GDM1 (cell line): ENCODE measurements around the gene YIPF3.
"Not testable (repeated sequence)": the region's sequence is repeated elsewhere in the genome, so short reads cannot be mapped to it uniquely, and the experiment has no call there.

ENCODE experiments used
- DNase-seq: peaks from one replicate; lab custom pipeline; 2025; lab: John Stamatoyannopoulos, UW

YIPF3 gene

DNA sequence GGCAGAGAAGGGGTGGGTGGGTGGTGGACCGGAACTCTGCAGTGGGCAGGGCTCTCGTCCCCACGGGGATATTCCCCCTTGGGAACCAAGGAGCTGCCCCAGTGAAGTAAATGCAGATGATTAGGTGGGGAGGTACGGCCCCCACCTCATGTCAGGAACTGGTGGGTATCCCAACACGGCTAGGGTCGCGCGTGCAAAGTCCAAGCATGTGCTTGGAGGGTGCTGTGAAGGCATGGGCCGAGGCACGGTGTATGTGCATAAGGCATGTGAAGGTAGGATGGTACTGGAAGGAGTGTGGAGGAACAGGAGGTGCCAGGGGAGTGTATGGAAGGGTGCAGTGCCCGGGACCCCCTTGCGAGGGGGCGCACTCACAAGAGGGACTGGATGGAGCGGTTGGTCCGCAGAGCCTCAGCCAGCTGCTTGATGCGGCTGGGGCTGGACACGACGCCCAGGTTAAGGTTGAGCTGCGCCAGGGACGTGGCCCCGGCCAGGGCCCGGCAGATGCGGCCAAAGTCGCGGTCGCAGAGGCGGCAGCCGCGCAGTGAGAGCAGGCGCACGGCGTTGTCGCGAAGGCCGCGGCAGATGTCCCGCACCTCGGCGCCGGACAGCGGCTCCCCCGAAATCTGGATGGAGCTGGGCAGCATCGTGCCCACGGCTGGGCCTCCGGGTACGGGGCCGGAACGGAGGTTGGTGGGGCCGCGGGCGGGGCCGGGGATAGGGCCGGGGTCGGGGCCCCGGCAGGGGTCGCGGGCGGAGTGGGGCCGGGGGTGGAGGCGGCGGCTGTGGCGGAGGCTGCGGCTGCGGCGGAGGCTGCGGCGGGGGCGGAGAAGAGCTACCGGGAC lies 7.4 kb downstream of the YIPF3 start:
- DNase-seq: no peak

- DNase-seq: no peak
Measured at GRCh38 chr6:43508481-43509141, 8.1 kb downstream of the YIPF3 start.

DNA sequence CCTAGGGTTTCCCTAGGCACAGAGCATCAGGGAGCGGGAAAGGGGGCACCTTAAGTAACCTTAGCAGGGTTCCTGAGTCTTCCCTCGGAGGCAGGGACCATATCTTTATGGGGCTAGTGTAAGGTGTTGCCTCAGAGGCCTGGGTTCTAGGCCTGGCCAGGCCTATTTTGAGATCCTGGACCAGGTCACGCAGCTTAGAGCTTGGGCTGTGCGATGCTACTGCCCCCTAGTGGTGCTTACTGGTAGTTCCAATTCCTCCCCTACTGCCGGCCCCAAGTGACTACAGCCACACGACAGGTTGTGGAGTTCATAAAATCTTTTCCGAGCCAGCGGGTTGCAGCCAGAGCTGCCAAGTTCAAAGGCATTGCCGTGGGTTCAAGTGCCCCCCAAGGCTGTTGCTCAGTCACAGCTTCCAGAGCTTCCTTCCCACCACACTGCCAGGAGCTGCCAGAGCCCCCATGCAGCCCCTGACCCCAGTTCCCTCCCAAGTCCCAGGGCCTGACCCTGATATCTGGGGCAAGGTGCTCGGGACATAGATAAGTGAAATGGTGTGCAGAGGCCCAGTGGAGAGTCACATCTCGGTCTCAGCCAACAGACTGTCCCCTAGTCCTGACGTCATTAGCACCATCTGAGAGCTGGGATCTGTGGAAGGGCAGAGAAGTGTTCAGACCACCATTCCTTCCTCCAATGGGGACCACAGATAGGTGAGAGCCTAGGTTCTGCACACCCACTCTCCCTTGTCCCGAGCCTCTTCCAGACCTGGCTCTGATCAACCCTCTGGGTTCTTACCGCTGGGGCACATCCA lies 9.9 kb downstream of the YIPF3 start:
- peak; percentile 69 for DNase-seq

DNA sequence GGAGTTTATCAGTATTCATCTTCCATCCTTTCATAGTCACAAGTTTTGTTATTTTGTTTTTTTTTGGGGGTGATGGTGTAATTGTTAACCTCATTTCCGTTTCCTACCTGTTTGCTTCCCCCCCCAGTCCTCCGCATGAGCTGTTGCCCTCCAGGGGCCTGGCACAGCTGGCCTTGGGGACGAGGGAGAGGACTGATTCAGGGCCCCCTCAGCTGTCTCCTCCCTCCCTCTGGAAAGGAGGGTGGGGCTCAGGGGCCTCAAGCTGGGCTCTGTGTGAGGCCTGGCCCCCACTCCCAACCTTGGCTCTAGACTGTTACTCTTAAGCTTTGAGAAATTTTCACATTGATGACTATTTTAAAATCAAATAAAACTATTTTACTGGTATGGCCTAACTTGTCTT lies 10.6 kb downstream of the YIPF3 start:
- no peak for DNase-seq

DNA sequence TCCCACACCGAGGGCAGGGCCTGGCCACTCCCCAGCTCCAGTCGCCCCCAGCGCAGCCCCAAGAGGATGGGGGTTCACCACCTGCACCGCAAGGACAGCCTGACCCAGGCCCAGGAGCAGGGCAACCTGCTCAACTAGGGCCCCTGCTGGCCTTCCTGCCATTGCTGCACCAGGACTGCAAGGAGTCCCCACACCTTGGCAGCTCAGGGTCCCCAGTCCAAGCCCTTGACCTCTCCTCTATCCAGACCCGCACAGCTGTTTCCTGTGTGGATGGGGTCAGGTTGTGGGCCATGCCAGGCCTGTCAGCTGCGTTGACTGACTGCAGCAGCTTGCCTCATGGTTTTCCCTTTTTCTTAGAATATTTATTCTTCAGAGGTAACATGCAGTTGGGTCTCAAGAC lies 11.0 kb downstream of the YIPF3 start:
- DNase-seq: no peak

- no peak for DNase-seq
Measured at GRCh38 chr6:43504756-43505593, 11.8 kb downstream of the YIPF3 start.

GRCh38 chr6:43503443-43503842 lies 13.3 kb downstream of the YIPF3 start:
- DNase-seq: no peak

DNA sequence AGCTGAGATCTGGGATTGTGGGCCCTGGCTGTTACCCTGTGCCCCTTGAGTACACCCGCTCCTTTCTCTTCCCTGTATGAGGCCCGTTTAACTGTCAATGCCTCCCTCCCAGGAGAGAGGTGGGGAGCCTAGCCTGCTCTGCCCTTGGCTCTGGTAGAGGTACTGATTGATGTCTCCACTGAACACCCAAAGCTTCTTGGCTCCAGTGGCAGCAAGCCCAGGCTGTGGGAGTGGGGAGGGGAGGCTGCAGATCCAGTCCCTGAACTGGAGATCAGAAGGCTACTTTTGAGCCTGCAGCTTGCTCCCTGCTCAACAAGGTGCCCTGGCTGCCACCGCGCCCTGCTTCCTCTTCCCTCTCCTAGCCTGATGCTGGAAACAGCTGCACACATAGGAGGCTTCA lies 14.1 kb downstream of the YIPF3 start:
- no peak for DNase-seq

GRCh38 chr6:43500921-43501320 lies 15.8 kb downstream of the YIPF3 start:
- no peak for DNase-seq

GRCh38 chr6:43499028-43499815 lies 17.5 kb downstream of the YIPF3 start:
- no peak for DNase-seq

DNA sequence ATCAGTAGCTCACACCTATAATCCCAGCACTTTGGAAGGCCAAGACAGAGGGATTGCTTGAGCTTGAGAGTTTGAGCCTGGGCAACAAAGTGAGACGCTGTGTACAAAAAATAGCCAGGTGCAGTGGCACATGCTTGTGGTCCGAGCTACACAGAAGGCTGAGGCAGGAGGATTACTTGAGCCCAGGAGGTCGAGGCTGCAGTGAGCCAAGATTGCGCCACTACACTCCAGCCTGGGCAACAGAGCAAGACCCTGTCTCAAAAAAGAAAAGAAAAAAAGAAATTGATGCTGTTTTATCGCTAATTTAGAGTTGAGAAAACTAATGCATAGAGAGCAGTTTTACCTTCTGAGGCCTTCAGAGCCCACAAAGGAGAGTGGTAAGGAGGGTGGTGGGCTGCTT lies 18.4 kb downstream of the YIPF3 start:
- DNase-seq: not testable (repeated sequence)

DNA sequence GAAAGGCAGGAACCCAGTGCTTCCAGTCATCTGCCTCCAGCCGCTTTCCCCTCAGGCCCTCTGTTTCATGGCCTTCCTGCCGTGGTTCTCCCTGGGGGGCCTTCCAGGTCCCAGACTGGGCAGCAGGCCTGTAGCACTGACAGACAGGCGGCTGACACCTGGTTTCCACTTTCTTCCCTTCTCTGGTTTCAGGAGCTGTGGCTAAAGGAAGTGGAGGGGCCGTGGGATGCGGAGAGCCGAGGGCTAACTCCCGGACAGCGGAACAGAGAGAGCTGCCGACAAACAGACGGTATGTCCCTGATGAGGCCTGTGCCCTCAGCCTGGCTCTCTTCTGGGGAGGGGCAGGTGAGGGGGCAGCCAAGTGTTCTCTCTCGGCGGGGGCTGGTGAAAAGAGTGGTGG lies 19.0 kb downstream of the YIPF3 start:
- no peak for DNase-seq

- no peak for DNase-seq
Measured at GRCh38 chr6:43497129-43497396, 19.7 kb downstream of the YIPF3 start.

- no peak for DNase-seq
Measured at GRCh38 chr6:43496370-43497128, 20.2 kb downstream of the YIPF3 start.

GRCh38 chr6:43495409-43495941 lies 21.3 kb downstream of the YIPF3 start:
- no peak for DNase-seq

DNA sequence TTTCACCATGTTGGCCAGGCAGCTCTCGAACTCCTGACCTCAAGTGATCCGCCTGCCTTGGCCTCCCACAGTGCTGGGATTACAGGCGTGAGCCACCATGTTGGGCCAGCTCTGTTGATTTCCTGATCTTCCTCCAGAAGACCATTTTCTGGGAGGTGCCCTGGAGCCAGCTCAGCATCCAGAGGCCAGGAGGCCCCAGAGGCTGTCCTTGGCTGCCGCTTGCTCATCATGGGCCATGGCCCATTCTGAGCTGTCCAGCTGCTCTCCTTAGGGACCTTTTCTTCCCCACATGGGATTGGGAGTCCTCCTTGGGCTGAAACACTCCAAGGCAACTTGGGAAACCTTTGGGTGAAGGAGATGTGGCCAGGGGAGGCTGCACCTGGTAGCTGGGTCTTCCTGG lies 22.0 kb downstream of the YIPF3 start:
- DNase-seq: no peak

DNA sequence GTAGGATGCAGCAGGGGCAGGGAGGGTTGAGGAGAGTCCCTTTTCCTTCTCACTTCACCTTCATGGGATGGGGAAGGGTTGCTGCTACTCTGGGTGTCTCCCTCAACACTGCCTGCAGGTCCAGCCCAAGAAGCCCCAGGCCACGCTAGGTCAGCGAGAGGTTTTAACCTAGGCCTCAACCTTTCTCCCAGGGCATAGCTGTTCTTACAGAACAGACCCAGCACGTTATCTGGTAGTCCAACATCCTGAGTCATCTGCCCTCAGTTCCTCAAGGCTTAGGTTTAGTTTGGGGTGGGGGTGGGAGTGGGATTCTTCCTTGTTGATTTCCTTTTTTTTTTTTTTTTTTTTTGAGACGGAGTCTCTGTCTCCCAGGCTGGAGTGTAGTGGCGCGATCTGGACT lies 22.4 kb downstream of the YIPF3 start:
- DNase-seq: no peak

- no peak for DNase-seq
Measured at GRCh38 chr6:43493833-43494232, 22.9 kb downstream of the YIPF3 start.

- DNase-seq: no peak
Measured at GRCh38 chr6:43493230-43493629, 23.5 kb downstream of the YIPF3 start.

DNA sequence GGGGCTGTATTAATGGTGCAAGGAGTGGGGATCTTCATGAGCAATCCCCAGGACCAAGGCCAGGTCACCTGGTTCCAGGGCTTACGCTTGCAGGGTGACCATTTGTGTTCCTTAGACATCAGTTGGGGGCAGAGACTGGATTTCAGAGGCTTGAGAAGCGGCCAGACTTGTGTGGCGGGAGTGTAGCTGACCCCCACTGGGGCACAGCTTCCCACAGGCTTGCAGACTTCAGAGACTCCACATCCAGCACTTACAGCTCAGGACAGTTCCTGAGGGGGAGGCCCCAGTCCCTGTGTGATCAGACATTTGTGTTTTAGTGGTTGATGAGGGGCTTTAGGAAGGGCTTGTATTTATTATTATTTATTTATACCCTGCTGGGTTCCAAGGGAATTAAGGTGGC lies 24.1 kb downstream of the YIPF3 start:
- DNase-seq: no peak
